GM21737 (cell line): ENCODE data around the gene PPBP.
"Not testable (repeated sequence)": the region's sequence is repeated elsewhere in the genome, so short reads cannot be mapped to it uniquely, and the experiment has no call there.

ENCODE experiments used
- ATAC-seq: cut with Tn5 transposase; IDR thresholded peaks from one replicate; pipeline ENCODE4 v1.9.1; 2021; ENCODE audit warnings: mild to moderate bottlenecking, moderate library complexity; ENCODE audit not compliant: unreplicated experiment

Gene PPBP

GRCh38 chr4:73998040-73999011, 10.3 kb upstream of the PPBP start, which contains the start of gene CXCL5:
Gene CXCL5, minus strand, starts transcription at chr4:73998677. Its CDS starts 96 bp downstream, at chr4:73998581.
- ATAC-seq: no peak

- ATAC-seq: no peak
Measured at GRCh38 chr4:73992050-73992449, 4.1 kb upstream of the PPBP start.

- ATAC-seq: no peak
Measured at GRCh38 chr4:73991742-73992000, 3.7 kb upstream of the PPBP start.

- ATAC-seq: no peak
Measured at GRCh38 chr4:73990988-73991741, 3.2 kb upstream of the PPBP start.

GRCh38 chr4:73989928-73990327, 1.9 kb upstream of the PPBP start:
- ATAC-seq: no peak

- ATAC-seq: no peak
Measured at GRCh38 chr4:73989031-73989430, 1.0 kb upstream of the PPBP start.

GRCh38 chr4:73985528-73985852, 2.5 kb downstream of the PPBP start:
- ATAC-seq: no peak

- ATAC-seq: no peak
Measured at GRCh38 chr4:73984736-73985527, 3.1 kb downstream of the PPBP start.

- ATAC-seq: not testable (repeated sequence)
Measured at GRCh38 chr4:73981175-73981574, 6.8 kb downstream of the PPBP start.

- no peak for ATAC-seq
Measured at GRCh38 chr4:73979407-73979957, 8.5 kb downstream of the PPBP start.

GRCh38 chr4:73978886-73979285, 9.1 kb downstream of the PPBP start:
- no peak for ATAC-seq

GRCh38 chr4:73976716-73977115, 11.3 kb downstream of the PPBP start:
- no peak for ATAC-seq

- ATAC-seq: no peak
Measured at GRCh38 chr4:73976217-73976616, 11.8 kb downstream of the PPBP start.

- no peak for ATAC-seq
Measured at GRCh38 chr4:73974352-73974751, 13.6 kb downstream of the PPBP start.

GRCh38 chr4:73970945-73971344, 17.0 kb downstream of the PPBP start:
- no peak for ATAC-seq

GRCh38 chr4:73970011-73970410, 18.0 kb downstream of the PPBP start:
- ATAC-seq: no peak

- no peak for ATAC-seq
Measured at GRCh38 chr4:73967866-73968265, 20.1 kb downstream of the PPBP start.

GRCh38 chr4:73964862-73965611, 23.0 kb downstream of the PPBP start:
- ATAC-seq: no peak

- ATAC-seq: no peak
Measured at GRCh38 chr4:73962724-73963123, 25.3 kb downstream of the PPBP start.

- not testable (repeated sequence) for ATAC-seq
Measured at GRCh38 chr4:73959041-73959440, 28.9 kb downstream of the PPBP start.
